Liver (tissue), 9 donors: ENCODE data around the gene TMEM59. TPM values are rescaled to one million over a fixed set of nuclear protein-coding genes. Genes with fewer than 3 reads are reported as not detected.

Experiments used
- DNase-seq: peaks from one replicate; pipeline ENCODE4 v3.0.0-alpha.2; 2017; ENCODE audit warnings: low spot score
- H3K27ac ChIP-seq, 2 donors: one replicate each; pipeline ENCODE4 v1.7.0; 2013; ENCODE audit warnings: inconsistent platforms in 2 of 2, low read length in 2 of 2, control low read depth in 1 of 2, low read depth in 1 of 2, mild to moderate bottlenecking in 1 of 2
- H3K27me3 ChIP-seq, 4 donors: one replicate each; pipeline versions ENCODE4 v1.6.1 to v1.7.0; 2013; ENCODE audit warnings: low read length in 3 of 4, inconsistent platforms in 1 of 4, mild to moderate bottlenecking in 1 of 4, moderate library complexity in 1 of 4; ENCODE audit not compliant: control insufficient read depth in 4 of 4, insufficient read depth in 4 of 4
- H3K36me3 ChIP-seq, 4 donors: one replicate each; pipeline versions ENCODE4 v1.6.1 to v1.7.0; 2013; ENCODE audit warnings: low read length in 3 of 4, mild to moderate bottlenecking in 3 of 4, low read depth in 1 of 4, moderate library complexity in 1 of 4; ENCODE audit not compliant: control insufficient read depth in 4 of 4, insufficient read depth in 3 of 4
- H3K4me1 ChIP-seq, 4 donors: one replicate each; pipeline versions ENCODE4 v1.6.1 to v1.7.0; 2013; ENCODE audit warnings: low read length in 3 of 4, mild to moderate bottlenecking in 3 of 4, moderate library complexity in 1 of 4; ENCODE audit not compliant: control insufficient read depth in 4 of 4, insufficient read depth in 4 of 4
- H3K4me3 ChIP-seq, 3 donors: one replicate each; pipeline versions ENCODE4 v1.6.1 to v1.7.0; 2013; ENCODE audit warnings: low read length in 3 of 3, control low read depth in 1 of 3, low read depth in 1 of 3, mild to moderate bottlenecking in 1 of 3
- H3K9ac ChIP-seq, 2 donors: one replicate each; pipeline ENCODE4 v1.7.0; 2013; ENCODE audit warnings: low read length in 2 of 2, mild to moderate bottlenecking in 2 of 2, moderate library complexity in 2 of 2, control low read depth in 1 of 2, low read depth in 1 of 2
- H3K9me3 ChIP-seq, 4 donors: one replicate each; pipeline versions ENCODE4 v1.6.1 to v1.7.0; 2013; ENCODE audit warnings: low read length in 3 of 4; ENCODE audit not compliant: control insufficient read depth in 4 of 4
- ATF3 ChIP-seq: IDR thresholded peaks from 2 replicates; pipeline ENCODE4 v1.6.1; 2016; ENCODE audit warnings: antibody characterized with exemption
- CTCF ChIP-seq: fragments of 150-350 bp; IDR thresholded peaks from 2 replicates; pipeline ENCODE4 v1.5.1; 2017; ENCODE audit warnings: improper control_type of control experiment, low read depth, low read length; ENCODE audit not compliant: missing input control
- EGR1 ChIP-seq, 2 donors: IDR thresholded peaks; 2 replicates each; pipeline ENCODE4 v1.6.1; 2016 to 2018; ENCODE audit warnings: antibody characterized with exemption in 2 of 2, low read depth in 2 of 2
- FOXA1 ChIP-seq: IDR thresholded peaks from 2 replicates; pipeline ENCODE4 v1.6.1; 2016; ENCODE audit warnings: antibody characterized with exemption
- GABPA ChIP-seq, 2 donors: IDR thresholded peaks in 1 of 2; conservative IDR thresholded peaks in 1 of 2; 2 replicates each; pipeline ENCODE4 v1.6.1; 2016; ENCODE audit warnings: antibody characterized with exemption in 2 of 2, mild to moderate bottlenecking in 1 of 2, moderate library complexity in 1 of 2
- HNF4A ChIP-seq, 2 donors: conservative IDR thresholded peaks; 2 replicates each; pipeline ENCODE4 v1.6.1; 2016; ENCODE audit warnings: antibody characterized with exemption in 2 of 2, mild to moderate bottlenecking in 2 of 2
- HNF4G ChIP-seq: IDR thresholded peaks from 2 replicates; pipeline ENCODE4 v1.6.1; 2016; ENCODE audit warnings: antibody characterized with exemption
- JUND ChIP-seq, 2 donors: IDR thresholded peaks; 2 replicates each; pipeline ENCODE4 v1.6.1; 2016; ENCODE audit warnings: antibody characterized with exemption in 2 of 2
- NR2F2 ChIP-seq: IDR thresholded peaks from 2 replicates; pipeline ENCODE4 v1.6.1; 2016; ENCODE audit warnings: antibody characterized with exemption
- RAD21 ChIP-seq, 2 donors: IDR thresholded peaks; 2 replicates each; pipeline ENCODE4 v1.6.1; 2016; ENCODE audit warnings: antibody characterized with exemption in 2 of 2, mild to moderate bottlenecking in 2 of 2
- REST ChIP-seq: IDR thresholded peaks from 2 replicates; pipeline ENCODE4 v1.6.1; 2016; ENCODE audit warnings: antibody characterized with exemption, mild to moderate bottlenecking
- RXRA ChIP-seq, 2 donors: IDR thresholded peaks; 2 replicates each; pipeline ENCODE4 v1.6.1; 2017 to 2018; ENCODE audit warnings: antibody characterized with exemption in 2 of 2, mild to moderate bottlenecking in 1 of 2
- SP1 ChIP-seq: IDR thresholded peaks from 2 replicates; pipeline ENCODE4 v1.6.1; 2018; ENCODE audit warnings: antibody characterized with exemption, mild to moderate bottlenecking
- YY1 ChIP-seq: IDR thresholded peaks from 2 replicates; pipeline ENCODE4 v1.6.1; 2016; ENCODE audit warnings: antibody characterized with exemption, mild to moderate bottlenecking
- WGBS: extraction: QIAGEN DNeasy Blood & Tissue Kit; methylation state at CpG from one replicate; pipeline ENCODE4 v1.1.7; 2013; 5-methylcytosine and 5-hydroxymethylcytosine counted together
- polyA plus RNA-seq, 2 donors: library from polyadenylated mRNA; stranded (reverse) in 1 of 2; unstranded in 1 of 2; fragments of 200-250 nt in 1 of 2; fragments of >200 nt in 1 of 2; fragmentation: Nextera tagmentation in 1 of 2; extraction: Ambion mirVana in 1 of 2; gene quantifications; one replicate each; pipeline versions ENCODE4 v1.2.1 to v1.2.3, GENCODE V29; 2013 to 2015
- total RNA-seq, 2 donors: library from RNA; depleted of rRNA; stranded (reverse); fragments of >200 nt; gene quantifications; one replicate each; pipeline ENCODE4 v1.2.3, GENCODE V29; 2014
- donor health status: healthy.
- donor health status: healthy.
- donor health status: healthy.
- donor health status: healthy.
- donor health status: healthy.

Gene TMEM59
- total and polyA plus RNA-seq, 4 donors = 255 to 436 (median 279) TPM

- Histone ChIP-seq H3K9ac (no peak overlapping the region), H3K27me3 (no peaks in the 10 kb centered on the region), H3K4me1 (peaks cover 0 to 2% (median under 1%) of the 10 kb centered on the region in 4 donors), H3K27ac (no peak overlapping the region), H3K4me3 (no peak overlapping the region), H3K9me3 (no peaks in the 10 kb centered on the region), H3K36me3 (peaks cover 0 to 5% (median under 1%) of the 10 kb centered on the region in 4 donors)
- TF ChIP-seq SP1 = no peak
- no peak for TF ChIP-seq JUND (IDR thresholded peaks at IDR 0.05)
- peak in 1 of 2 donors; percentile 20 for TF ChIP-seq HNF4A (conservative IDR thresholded peaks at IDR 0.05)
- WGBS = 46% methylated on average over 2 of the region's 2 CpGs
- no peak for DNase-seq
Measured at GRCh38 chr1:54100500-54100899, 47.5 kb upstream of the TMEM59 start.

- Histone ChIP-seq H3K27me3 (no peaks in the 10 kb centered on the region), H3K9me3 (no peaks in the 10 kb centered on the region), H3K27ac (no peak overlapping the region), H3K36me3 (peaks cover 0 to 5% (median under 1%) of the 10 kb centered on the region in 4 donors), H3K4me3 (no peak overlapping the region), H3K9ac (no peak overlapping the region), H3K4me1 (peaks cover 3 to 15% (median 7%) of the 10 kb centered on the region in 4 donors)
- TF ChIP-seq GABPA (IDR thresholded peaks at IDR 0.05 in 1 of 2, conservative IDR thresholded peaks at IDR 0.05 in 1 of 2) (no peak), HNF4A (conservative IDR thresholded peaks at IDR 0.05) (no peak), NR2F2 (no peak), RAD21 (IDR thresholded peaks at IDR 0.05) (no peak), ATF3 (no peak), FOXA1 (no peak), RXRA (IDR thresholded peaks at IDR 0.05) (no peak), YY1 (no peak), HNF4G (no peak), JUND (IDR thresholded peaks at IDR 0.05) (no peak), CTCF (no peak)
- 82% methylated on average over 6 of the region's 6 CpGs for WGBS
- no peak for DNase-seq
Measured at GRCh38 chr1:54099061-54099610, 46.1 kb upstream of the TMEM59 start.

GRCh38 chr1:54096877-54097240 lies 43.9 kb upstream of the TMEM59 start:
- no peak for DNase-seq
- WGBS = 88% methylated on average over 7 of the region's 7 CpGs
- H3K27ac ChIP-seq = no peak overlapping the region

More at GRCh38 chr1:54096877-54097240, 43.9 kb upstream of the TMEM59 start:
- Histone ChIP-seq H3K4me1 (peaks cover 3 to 19% (median 9%) of the 10 kb centered on the region in 4 donors), H3K36me3 (peaks cover 0 to 2% (median under 1%) of the 10 kb centered on the region in 4 donors), H3K9ac (no peak overlapping the region), H3K27me3 (no peaks in the 10 kb centered on the region), H3K4me3 (no peak overlapping the region), H3K9me3 (no peaks in the 10 kb centered on the region)
- TF ChIP-seq RAD21 (IDR thresholded peaks at IDR 0.05) = no peak
- TF ChIP-seq CTCF = no peak
- TF ChIP-seq GABPA (IDR thresholded peaks at IDR 0.05 in 1 of 2, conservative IDR thresholded peaks at IDR 0.05 in 1 of 2) = no peak
- no peak for TF ChIP-seq EGR1 (IDR thresholded peaks at IDR 0.05; ENCODE audit: low read depth in 2 of 2)
- TF ChIP-seq REST = no peak
